Uterus (tissue), 4 donors: Measurements from ENCODE around the gene SHPK. TPM values are rescaled to one million over a fixed set of nuclear protein-coding genes. Genes with fewer than 3 reads are reported as not detected.
A peak's percentile ranks its signal among the peaks of the same experiment; 100 is the strongest.

Experiments
- DNase-seq, 2 donors: peaks; one replicate each; pipeline ENCODE4 v3.0.0-alpha.2; 2019 to 2020
- H3K27ac ChIP-seq, 2 donors: fragments of 200-600 bp; sonication (generic); 1 replicate in 1 of 2; 2 replicates in 1 of 2; pipeline ENCODE4 v1.5.1; 2016 to 2018
- H3K27me3 ChIP-seq, 2 donors: fragments of 200-600 bp; sonication (generic); one replicate each; pipeline ENCODE4 v1.5.1; 2018 to 2019; ENCODE audit warnings: control low read depth in 1 of 2
- H3K36me3 ChIP-seq, 2 donors: fragments of 200-600 bp; sonication (generic); one replicate each; pipeline ENCODE4 v1.5.1; 2019; ENCODE audit warnings: control low read depth in 1 of 2
- H3K4me1 ChIP-seq, 2 donors: fragments of 200-600 bp; sonication (generic); one replicate each; pipeline ENCODE4 v1.5.1; 2018 to 2019; ENCODE audit warnings: control low read depth in 1 of 2
- H3K4me3 ChIP-seq, 2 donors: fragments of 200-600 bp; sonication (generic); 1 replicate in 1 of 2; 2 replicates in 1 of 2; pipeline ENCODE4 v1.5.1; 2018 to 2019; ENCODE audit warnings: mild to moderate bottlenecking in 1 of 2
- H3K9me3 ChIP-seq, 2 donors: fragments of 200-600 bp; sonication (generic); one replicate each; pipeline ENCODE4 v1.5.1; 2019; ENCODE audit warnings: control low read depth in 1 of 2
- POLR2A ChIP-seq, 2 donors: fragments of 450-650 bp; IDR thresholded peaks; one replicate each; pipeline ENCODE4 v1.6.1; 2016; ENCODE audit warnings: antibody characterized with exemption in 2 of 2, mild to moderate bottlenecking in 1 of 2, moderate library complexity in 1 of 2
- intact Hi-C: fragments of 100-400 bp; cut with DNase I; formaldehyde crosslinking; loops from one replicate; pipeline ENCODE4 v1.15.1; 2023; ENCODE audit warnings: low total_unique reads
- total RNA-seq, 4 donors: library from RNA; depleted of rRNA in 3 of 4; stranded (reverse); fragments of >200 nt in 3 of 4; gene quantifications; one replicate each; pipeline versions ENCODE4 v1.1.0 to v1.2.4, GENCODE V29; 2014 to 2023
- TF ChIP-seq, protein P1 (sequence below), 4 experiments: fragments of 200-600 bp in 2 of 4; fragments of 450-650 bp in 2 of 4; sonication (generic) in 2 of 4; IDR thresholded peaks; one replicate each; pipeline ENCODE4 v1.5.1; 2016 to 2019; ENCODE audit warnings: antibody characterized with exemption in 4 of 4, mild to moderate bottlenecking in 2 of 4, moderate library complexity in 1 of 4
- donor health status: DM: yes; HTN: yes; CAD: no.

The SHPK gene
- total RNA-seq, 4 donors from 2014 or later, result 0.26 to 24.4 (median 8.3) TPM

DNA sequence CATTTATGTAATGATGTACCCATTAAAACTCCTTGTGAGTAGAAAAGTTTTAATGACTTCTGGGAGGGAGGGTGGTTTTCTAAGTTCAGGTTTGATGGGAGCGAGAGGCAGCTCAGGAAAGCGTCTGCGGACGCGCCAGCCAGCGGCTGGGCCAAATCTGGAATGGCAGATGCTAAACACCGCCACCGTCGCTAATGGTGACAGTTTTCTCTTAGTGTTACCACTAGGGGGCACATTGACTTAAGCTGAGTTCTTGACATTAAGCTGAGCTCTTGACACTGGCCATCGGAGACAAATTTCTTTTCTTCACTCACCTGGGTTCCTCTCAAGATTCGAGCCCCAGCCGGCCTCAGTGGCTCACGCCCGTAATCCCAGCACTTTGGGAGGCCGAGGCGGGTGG lies 33.6 kb downstream of the SHPK start:
- Histone ChIP-seq H3K4me1 (no peaks in the 10 kb centered on the region), H3K4me3 (no peak overlapping the region), H3K9me3 (no peaks in the 10 kb centered on the region), H3K27me3 (no peaks in the 10 kb centered on the region), H3K27ac (no peak overlapping the region), H3K36me3 (no peaks in the 10 kb centered on the region)
- TF ChIP-seq POLR2A (IDR thresholded peaks at IDR 0.05), result no peak
- TF ChIP-seq, protein P1, sequence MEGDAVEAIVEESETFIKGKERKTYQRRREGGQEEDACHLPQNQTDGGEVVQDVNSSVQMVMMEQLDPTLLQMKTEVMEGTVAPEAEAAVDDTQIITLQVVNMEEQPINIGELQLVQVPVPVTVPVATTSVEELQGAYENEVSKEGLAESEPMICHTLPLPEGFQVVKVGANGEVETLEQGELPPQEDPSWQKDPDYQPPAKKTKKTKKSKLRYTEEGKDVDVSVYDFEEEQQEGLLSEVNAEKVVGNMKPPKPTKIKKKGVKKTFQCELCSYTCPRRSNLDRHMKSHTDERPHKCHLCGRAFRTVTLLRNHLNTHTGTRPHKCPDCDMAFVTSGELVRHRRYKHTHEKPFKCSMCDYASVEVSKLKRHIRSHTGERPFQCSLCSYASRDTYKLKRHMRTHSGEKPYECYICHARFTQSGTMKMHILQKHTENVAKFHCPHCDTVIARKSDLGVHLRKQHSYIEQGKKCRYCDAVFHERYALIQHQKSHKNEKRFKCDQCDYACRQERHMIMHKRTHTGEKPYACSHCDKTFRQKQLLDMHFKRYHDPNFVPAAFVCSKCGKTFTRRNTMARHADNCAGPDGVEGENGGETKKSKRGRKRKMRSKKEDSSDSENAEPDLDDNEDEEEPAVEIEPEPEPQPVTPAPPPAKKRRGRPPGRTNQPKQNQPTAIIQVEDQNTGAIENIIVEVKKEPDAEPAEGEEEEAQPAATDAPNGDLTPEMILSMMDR (IDR thresholded peaks at IDR 0.05), result peak in 3 of 4 experiments; percentile 5 to 16 (median 12)
- DNase-seq, result no peak
- intact Hi-C loops, result no loop called here

DNA sequence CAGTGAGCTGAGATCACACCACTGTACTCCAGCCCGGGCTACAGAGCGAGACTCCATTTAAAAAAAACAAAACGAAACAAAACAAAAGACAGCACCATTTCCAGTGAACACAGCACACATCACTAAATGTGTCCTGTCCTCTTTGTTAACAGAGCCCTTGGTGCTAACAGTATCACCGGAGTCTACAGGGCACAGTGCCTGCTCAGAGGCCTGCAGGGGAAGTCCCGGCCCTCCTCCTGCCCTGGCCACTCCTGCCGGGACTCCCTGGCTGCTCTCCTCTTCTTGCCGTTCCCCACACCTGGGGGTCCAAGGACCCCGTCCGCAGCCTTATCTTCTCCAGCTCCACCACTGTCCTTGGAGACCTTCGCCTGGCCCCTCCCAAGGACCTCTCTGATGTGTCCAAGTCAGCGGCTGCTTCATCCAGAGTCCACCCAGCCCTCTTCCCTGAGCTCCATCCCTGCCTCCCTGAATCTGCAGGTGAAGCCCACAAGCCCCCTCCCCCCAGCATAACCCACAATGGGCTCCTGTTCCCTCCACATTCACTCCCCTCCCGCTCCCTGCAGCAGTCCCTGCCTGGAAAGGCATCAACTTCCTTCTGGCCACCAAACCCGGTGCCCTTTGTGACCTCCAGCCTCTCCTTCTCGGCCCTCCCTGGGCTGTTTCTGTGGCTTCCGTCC lies 35.4 kb downstream of the SHPK start:
- intact Hi-C loops, result no loop called here
- TF ChIP-seq, protein P1 (IDR thresholded peaks at IDR 0.05), result no peak
- no peak for TF ChIP-seq POLR2A (IDR thresholded peaks at IDR 0.05)
- Histone ChIP-seq H3K4me1 (no peaks in the 10 kb centered on the region), H3K27me3 (no peaks in the 10 kb centered on the region), H3K4me3 (no peak overlapping the region), H3K27ac (no peak overlapping the region), H3K36me3 (no peaks in the 10 kb centered on the region), H3K9me3 (no peaks in the 10 kb centered on the region)
- no peak for DNase-seq

DNA sequence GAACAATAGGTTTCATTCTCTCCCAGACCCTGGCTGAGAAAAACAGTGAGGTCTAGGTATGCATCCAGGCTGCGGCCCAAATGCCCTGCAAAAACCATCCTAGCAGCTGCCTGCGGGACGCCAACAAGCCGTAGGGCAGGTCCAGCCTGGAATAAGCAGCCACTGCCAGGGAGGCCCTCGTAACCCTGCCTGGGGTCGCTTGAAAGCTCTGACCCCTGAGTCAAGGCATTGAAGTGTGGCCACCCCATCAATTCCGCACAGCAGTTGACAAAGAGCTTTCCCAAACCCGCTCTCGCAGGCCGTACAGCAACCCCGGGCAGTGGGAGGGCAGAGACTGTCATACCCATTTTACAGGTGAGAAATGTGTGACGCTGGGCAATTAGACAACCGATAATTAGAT lies 38.0 kb downstream of the SHPK start:
- Histone ChIP-seq H3K9me3 (no peaks in the 10 kb centered on the region), H3K36me3 (no peaks in the 10 kb centered on the region), H3K4me1 (no peaks in the 10 kb centered on the region), H3K4me3 (no peak overlapping the region), H3K27ac (no peak overlapping the region), H3K27me3 (no peaks in the 10 kb centered on the region)
- intact Hi-C loops, result no loop called here
- TF ChIP-seq, protein P1 (IDR thresholded peaks at IDR 0.05), result no peak
- DNase-seq, result no peak

DNA sequence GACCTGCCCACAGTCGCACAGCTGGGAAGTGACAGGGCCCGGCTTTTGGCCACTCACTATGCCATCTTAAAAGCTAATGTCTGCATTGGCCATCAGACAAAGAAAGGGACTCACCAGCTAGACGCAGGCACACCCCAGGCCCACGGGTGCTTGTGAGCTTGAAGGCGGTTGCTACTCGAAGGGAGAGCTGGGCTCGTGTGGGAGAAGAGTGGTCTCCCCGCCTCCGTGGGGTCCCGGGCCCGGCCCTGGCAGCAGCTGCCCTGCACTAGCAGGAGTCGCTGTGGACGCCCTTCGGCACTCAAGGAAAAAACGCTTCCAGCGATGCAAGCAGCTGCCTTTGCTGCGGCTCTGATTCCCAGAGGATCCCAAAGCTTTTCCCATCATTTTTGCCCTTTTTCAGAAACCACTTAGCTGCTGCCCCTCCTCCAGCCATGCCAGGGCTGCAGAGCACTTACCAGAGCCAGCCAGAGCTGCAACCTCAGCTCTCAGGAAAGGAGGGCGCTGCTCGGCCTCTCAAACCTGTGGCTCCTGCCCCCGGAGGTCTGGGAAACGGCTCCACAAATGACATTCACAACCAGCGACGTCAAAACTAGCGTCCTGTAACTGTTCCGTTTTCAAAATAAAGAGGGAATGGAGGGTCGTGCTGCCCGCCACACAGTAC lies 39.1 kb downstream of the SHPK start:
- no peak for DNase-seq

DNA sequence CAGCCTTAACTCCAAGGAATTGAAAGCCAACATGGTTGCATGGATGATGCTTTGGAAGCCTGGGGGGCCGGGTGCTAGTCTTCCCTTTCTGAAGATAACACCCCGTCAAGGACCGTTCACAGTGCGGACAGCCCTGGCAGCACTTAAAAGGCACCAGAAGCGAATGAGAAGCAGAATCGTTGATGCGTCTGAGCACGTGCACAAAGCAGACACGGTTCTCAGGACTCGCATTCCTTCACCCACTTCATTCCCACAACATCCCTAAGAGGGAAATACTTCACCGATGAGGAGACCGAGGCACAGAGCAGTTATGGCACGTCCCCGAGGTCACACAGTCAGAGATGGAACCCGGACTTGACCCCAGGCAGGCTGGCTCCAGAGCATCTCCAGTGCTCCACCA lies 41.1 kb downstream of the SHPK start:
- no peaks in the 10 kb centered on the region for H3K27me3 ChIP-seq
- DNase-seq, result no peak
- intact Hi-C loops, result no loop called here
- no peaks in the 10 kb centered on the region for H3K36me3 ChIP-seq
- no peak for TF ChIP-seq POLR2A (IDR thresholded peaks at IDR 0.05)
- TF ChIP-seq, protein P1 (IDR thresholded peaks at IDR 0.05), result no peak
- no peak overlapping the region for H3K4me3 ChIP-seq
- no peaks in the 10 kb centered on the region for H3K4me1 ChIP-seq
- no peak overlapping the region for H3K27ac ChIP-seq
- H3K9me3 ChIP-seq, result no peaks in the 10 kb centered on the region

More for the DNA sequence above, 39.1 kb downstream of the SHPK start:
- H3K9me3 ChIP-seq, result no peaks in the 10 kb centered on the region
- intact Hi-C loops, result no loop called here
- H3K36me3 ChIP-seq, result no peaks in the 10 kb centered on the region
- no peaks in the 10 kb centered on the region for H3K4me1 ChIP-seq
- H3K27ac ChIP-seq, result no peak overlapping the region
- H3K27me3 ChIP-seq, result no peaks in the 10 kb centered on the region
- no peak overlapping the region for H3K4me3 ChIP-seq
- TF ChIP-seq POLR2A (IDR thresholded peaks at IDR 0.05), result no peak
- TF ChIP-seq, protein P1 (IDR thresholded peaks at IDR 0.05), result no peak
